Measurements from ENCODE around the gene C19orf38. TPM values are rescaled to one million over a fixed set of nuclear protein-coding genes. Genes with fewer than 3 reads are reported as not detected.

Gene C19orf38
- total RNA-seq, 1 experiment from 2014 or later = not detected

GRCh38 chr19:10815007-10815536, 33.1 kb upstream of the C19orf38 start:
- TF ChIP-seq, protein P1, sequence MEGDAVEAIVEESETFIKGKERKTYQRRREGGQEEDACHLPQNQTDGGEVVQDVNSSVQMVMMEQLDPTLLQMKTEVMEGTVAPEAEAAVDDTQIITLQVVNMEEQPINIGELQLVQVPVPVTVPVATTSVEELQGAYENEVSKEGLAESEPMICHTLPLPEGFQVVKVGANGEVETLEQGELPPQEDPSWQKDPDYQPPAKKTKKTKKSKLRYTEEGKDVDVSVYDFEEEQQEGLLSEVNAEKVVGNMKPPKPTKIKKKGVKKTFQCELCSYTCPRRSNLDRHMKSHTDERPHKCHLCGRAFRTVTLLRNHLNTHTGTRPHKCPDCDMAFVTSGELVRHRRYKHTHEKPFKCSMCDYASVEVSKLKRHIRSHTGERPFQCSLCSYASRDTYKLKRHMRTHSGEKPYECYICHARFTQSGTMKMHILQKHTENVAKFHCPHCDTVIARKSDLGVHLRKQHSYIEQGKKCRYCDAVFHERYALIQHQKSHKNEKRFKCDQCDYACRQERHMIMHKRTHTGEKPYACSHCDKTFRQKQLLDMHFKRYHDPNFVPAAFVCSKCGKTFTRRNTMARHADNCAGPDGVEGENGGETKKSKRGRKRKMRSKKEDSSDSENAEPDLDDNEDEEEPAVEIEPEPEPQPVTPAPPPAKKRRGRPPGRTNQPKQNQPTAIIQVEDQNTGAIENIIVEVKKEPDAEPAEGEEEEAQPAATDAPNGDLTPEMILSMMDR (conservative IDR thresholded peaks at IDR 0.05) = no peak
- Mint-ChIP-seq H3K4me3 (no peak overlapping the region), H3K27ac (no peak overlapping the region), H3K9me3 (no peaks in the 10 kb centered on the region), H3K36me3 (ENCODE audit: insufficient read depth in 1 of 3, low read depth in 3 of 3) (peaks cover 19 to 37% (median 24%) of the 10 kb centered on the region in 3 experiments), H3K27me3 (ENCODE audit: low read depth) (no peaks in the 10 kb centered on the region; the same call in 1 of the 2 replicates), H3K4me1 (peaks cover 0 to 4% of the 10 kb centered on the region in 2 experiments; a peak in 1 of 4 replicates)
- Histone ChIP-seq H2BK20ac (ENCODE audit: low read depth, low read length, poor library complexity, severe bottlenecking) (no peak overlapping the region), H3K23ac (ENCODE audit: insufficient read length, low read depth, low read length) (no peak overlapping the region), H4K91ac (ENCODE audit: insufficient read length, low read depth, low read length) (no peak overlapping the region), H2BK15ac (ENCODE audit: low read depth, low read length) (no peak overlapping the region), H4K20me1 (ENCODE audit: control insufficient read depth, insufficient read depth, insufficient read length) (no peaks in the 10 kb centered on the region), H3K79me1 (ENCODE audit: insufficient read depth, low read depth, low read length, poor library complexity, severe bottlenecking) (no peaks in the 10 kb centered on the region), H3K9me3 (ENCODE audit: control insufficient read depth, low read depth, low read length) (no peaks in the 10 kb centered on the region), H4K8ac (replicated peaks; ENCODE audit: insufficient read length, low read depth, low read length) (no peak overlapping the region), H3K56ac (ENCODE audit: insufficient read length, low read depth, low read length) (no peak overlapping the region), H3K27me3 (ENCODE audit: insufficient read depth, low read length) (no peaks in the 10 kb centered on the region), H2BK12ac (ENCODE audit: insufficient read length, low read depth, low read length) (no peak overlapping the region), H3K4me2 (ENCODE audit: insufficient read depth, insufficient read length, low read length) (no peak overlapping the region), H2AK5ac (ENCODE audit: insufficient read length, low read length) (no peak overlapping the region), H3K4ac (ENCODE audit: low read depth, low read length) (no peak overlapping the region), H2BK120ac (ENCODE audit: low read depth, low read length, poor library complexity, severe bottlenecking) (no peak overlapping the region), H4K5ac (ENCODE audit: insufficient read length, low read depth, low read length) (no peak overlapping the region), H3K4me1 (ENCODE audit: insufficient read depth, low read length) (no peaks in the 10 kb centered on the region), H3K9ac (ENCODE audit: extremely low read depth, insufficient read length, low read length) (no peak overlapping the region), H3K14ac (ENCODE audit: insufficient read depth, low read length) (no peak overlapping the region), H3K27ac (ENCODE audit: insufficient read length, low read depth, low read length) (no peak overlapping the region), H3K79me2 (ENCODE audit: insufficient read depth, low read length) (no peaks in the 10 kb centered on the region), H3K18ac (ENCODE audit: insufficient read length, low read depth, low read length) (no peak overlapping the region), H2BK5ac (ENCODE audit: insufficient read length, low read length) (no peak overlapping the region), H2AFZ (ENCODE audit: low read length) (no peak overlapping the region), H3K23me2 (ENCODE audit: insufficient read length, low read depth, low read length, poor library complexity, severe bottlenecking) (no peaks in the 10 kb centered on the region), H3T11ph (ENCODE audit: low read length) (no peak overlapping the region)
- no CpG with 5 or more reads among the region's 9 CpGs for WGBS (ENCODE audit: extremely low coverage, insufficient read length, low lambda C conversion rate)
- DNase-seq = no peak
